Measurements from ENCODE around the gene TXNL4A.

DNA sequence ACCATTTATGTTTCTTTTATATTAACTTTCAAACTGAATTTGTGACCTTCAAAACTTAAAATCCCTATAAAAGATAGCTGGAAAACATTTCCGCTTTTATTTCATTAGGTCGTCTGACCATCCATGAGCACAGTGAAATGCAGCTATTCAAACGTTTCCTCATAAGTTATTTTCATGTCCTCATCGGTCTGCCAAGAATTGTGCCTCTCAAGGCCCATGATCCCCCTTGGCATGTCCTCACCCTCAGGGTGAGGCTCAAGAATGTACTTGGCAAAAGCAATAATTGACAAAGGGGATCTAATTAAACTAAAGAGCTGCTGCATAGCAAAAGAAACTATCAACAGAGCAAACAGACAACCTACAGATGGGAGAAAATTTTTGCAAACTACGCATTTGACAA, 49.3 kb downstream of the TXNL4A start:
- TF ChIP-seq, protein P1, sequence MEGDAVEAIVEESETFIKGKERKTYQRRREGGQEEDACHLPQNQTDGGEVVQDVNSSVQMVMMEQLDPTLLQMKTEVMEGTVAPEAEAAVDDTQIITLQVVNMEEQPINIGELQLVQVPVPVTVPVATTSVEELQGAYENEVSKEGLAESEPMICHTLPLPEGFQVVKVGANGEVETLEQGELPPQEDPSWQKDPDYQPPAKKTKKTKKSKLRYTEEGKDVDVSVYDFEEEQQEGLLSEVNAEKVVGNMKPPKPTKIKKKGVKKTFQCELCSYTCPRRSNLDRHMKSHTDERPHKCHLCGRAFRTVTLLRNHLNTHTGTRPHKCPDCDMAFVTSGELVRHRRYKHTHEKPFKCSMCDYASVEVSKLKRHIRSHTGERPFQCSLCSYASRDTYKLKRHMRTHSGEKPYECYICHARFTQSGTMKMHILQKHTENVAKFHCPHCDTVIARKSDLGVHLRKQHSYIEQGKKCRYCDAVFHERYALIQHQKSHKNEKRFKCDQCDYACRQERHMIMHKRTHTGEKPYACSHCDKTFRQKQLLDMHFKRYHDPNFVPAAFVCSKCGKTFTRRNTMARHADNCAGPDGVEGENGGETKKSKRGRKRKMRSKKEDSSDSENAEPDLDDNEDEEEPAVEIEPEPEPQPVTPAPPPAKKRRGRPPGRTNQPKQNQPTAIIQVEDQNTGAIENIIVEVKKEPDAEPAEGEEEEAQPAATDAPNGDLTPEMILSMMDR (conservative IDR thresholded peaks at IDR 0.05 in 1 of 2, IDR thresholded peaks at IDR 0.05 in 1 of 2; ENCODE audit: low read depth in 1 of 2, low read length in 2 of 2) = no peak
- no peak for TF ChIP-seq EZH2 (IDR thresholded peaks at IDR 0.05; ENCODE audit: low read length, missing control alignments)

Measured in fibroblast of lung (primary cell).